Measurements from ENCODE around the gene GPATCH2. TPM values are rescaled to one million over a fixed set of nuclear protein-coding genes. Genes with fewer than 3 reads are reported as not detected.

Gene GPATCH2
- 22.8 and 29.9 TPM in 2 replicates for total RNA-seq

DNA sequence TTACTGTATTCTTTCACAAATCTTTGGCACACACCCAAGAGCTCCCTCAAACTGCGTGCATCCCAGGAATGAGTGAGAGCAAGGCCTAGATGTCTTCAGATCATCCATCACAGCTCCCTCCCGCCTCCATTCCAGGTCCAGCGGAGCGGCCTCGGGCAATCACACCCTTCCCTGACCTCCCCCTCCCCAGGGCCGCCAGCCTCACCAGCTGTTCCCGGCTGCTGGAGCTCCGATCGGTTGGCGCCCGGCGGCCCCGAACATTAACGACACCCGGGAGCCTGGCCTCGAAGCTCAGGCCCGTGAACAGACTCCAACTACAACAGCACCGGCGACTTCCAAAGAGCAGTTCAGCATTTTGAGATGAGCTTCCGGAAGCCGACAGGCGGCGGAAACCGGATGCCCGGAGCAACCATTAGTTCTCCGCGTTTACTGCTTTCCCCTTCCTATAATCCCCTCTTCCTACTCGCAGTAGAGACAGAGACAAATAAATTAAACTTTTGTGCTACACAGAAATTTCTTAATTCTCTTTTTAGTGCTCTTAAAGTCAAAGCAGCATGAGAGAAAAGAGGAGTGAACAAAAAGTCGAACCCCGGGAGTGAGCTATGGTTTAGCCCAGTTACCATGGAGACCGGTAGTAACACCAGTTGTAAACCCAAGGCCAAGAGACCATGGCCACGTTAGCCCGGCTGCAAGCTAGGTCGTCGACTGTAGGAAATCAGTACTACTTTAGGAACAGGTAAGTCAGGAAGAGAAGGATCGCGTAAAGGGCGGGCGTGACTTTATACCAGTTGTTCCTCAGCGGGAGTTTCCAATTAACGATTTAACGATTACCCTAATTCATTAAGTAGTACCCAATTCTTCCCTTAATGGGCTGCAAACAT lies at the start of gene GPATCH2, which contains the start of gene SPATA17:
TSS of gene GPATCH2 (minus strand) at position 380 of the 881 bp plus-strand sequence. CDS start at position 261, 119 bp downstream.
TSS of gene SPATA17 (plus strand) at position 634 of the 881 bp plus-strand sequence. CDS start at position 669, 35 bp downstream.

Other genes starting within 250 kb of the GPATCH2 start
- gene SPATA17, start 254 bp upstream of the GPATCH2 start, total RNA-seq: not detected in 2 replicates

Data from thoracic aorta endothelial cell (primary cell).